Measurements from ENCODE around the gene CPA5.

- TF ChIP-seq, protein P1, sequence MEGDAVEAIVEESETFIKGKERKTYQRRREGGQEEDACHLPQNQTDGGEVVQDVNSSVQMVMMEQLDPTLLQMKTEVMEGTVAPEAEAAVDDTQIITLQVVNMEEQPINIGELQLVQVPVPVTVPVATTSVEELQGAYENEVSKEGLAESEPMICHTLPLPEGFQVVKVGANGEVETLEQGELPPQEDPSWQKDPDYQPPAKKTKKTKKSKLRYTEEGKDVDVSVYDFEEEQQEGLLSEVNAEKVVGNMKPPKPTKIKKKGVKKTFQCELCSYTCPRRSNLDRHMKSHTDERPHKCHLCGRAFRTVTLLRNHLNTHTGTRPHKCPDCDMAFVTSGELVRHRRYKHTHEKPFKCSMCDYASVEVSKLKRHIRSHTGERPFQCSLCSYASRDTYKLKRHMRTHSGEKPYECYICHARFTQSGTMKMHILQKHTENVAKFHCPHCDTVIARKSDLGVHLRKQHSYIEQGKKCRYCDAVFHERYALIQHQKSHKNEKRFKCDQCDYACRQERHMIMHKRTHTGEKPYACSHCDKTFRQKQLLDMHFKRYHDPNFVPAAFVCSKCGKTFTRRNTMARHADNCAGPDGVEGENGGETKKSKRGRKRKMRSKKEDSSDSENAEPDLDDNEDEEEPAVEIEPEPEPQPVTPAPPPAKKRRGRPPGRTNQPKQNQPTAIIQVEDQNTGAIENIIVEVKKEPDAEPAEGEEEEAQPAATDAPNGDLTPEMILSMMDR (IDR thresholded peaks at IDR 0.05): no peak
- no peak for TF ChIP-seq POLR2A (IDR thresholded peaks at IDR 0.05)
Observed at GRCh38 chr7:130366564-130366963, 21.9 kb downstream of the CPA5 start.

Data from right lobe of liver (tissue), 4 donors.